NK-92 (cell line): ENCODE data around the gene TMEM178A.

ENCODE experiments used
- DNase-seq: peaks from one replicate; lab custom pipeline; 2025; ENCODE audit not compliant: unreplicated experiment; lab: John Stamatoyannopoulos, UW

Gene TMEM178A

DNA sequence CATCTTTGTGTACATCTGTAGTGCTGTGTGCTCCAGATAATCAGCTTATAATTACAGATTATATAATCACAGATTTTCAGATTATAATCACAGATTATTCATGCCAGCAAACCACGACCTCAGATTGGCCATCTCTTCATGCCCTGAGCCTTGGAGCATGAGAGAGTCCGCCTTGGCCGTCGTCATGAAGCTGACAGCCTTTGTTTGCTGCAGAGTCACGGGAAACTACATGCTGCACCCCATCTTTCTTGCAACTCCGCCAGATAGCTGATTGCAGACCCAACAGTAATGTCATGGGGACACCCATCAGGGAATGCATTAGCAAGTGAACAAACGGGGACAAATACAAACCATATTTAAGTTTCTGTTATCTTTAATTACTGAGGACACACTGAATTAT is 7.3 kb downstream of the TMEM178A start:
- no peak for DNase-seq

DNA sequence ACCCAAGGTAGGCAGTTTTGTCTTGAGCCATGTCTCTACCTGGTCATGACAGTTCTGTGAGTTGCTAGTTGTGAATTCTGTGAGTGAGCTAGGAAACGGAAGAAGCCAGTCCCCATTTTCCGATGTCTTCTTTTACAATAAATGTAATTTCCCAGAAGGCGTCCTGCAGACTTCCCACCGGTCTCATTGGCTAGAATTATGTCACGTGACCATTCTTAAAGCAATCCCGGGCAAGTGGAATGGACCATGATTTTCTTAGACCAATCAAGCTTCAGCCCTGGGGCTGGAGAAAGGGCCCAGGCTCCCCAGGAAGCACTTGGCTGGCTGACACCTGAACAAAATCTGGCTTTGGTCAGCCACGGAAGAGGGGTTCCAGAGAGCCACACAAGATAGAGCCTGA is 10.6 kb downstream of the TMEM178A start:
- no peak for DNase-seq

DNA sequence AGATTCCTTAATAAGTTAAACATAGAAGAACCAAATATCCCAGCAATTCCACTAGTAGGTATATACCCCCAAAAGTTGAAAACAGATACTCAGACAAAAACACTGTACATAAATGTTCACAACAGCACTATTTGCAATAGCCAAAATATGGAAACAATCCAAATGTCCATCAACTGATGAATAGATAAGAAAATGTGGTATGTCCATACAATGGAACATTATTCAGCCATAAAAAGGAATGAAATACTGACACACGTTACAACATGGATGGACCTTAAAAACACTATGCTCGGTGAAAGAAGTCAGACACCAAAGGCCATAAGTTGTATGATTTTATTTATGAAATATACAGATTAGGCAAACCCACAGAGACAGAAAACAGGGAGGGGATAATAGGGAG is 12.5 kb downstream of the TMEM178A start:
- no peak for DNase-seq

DNA sequence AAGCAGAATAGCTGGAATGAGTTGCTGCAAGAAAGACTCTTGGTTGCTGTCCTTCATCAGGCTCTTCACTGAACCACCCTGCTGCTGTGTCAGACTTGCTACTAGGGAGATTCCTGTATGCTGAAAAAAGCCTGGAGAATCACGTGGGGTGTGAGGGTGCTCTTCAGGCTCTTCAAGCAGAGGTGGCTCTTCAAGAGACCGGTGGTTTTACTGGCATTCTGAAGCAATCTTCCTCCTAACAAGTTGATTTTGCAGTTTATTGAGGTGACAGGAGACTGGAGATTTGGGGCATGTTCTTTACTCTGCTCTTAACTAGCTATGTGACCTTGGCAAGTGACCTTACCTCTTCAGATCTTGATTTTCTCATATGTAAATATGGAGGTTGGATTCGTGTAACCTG is 14.1 kb downstream of the TMEM178A start:
- no peak for DNase-seq

DNA sequence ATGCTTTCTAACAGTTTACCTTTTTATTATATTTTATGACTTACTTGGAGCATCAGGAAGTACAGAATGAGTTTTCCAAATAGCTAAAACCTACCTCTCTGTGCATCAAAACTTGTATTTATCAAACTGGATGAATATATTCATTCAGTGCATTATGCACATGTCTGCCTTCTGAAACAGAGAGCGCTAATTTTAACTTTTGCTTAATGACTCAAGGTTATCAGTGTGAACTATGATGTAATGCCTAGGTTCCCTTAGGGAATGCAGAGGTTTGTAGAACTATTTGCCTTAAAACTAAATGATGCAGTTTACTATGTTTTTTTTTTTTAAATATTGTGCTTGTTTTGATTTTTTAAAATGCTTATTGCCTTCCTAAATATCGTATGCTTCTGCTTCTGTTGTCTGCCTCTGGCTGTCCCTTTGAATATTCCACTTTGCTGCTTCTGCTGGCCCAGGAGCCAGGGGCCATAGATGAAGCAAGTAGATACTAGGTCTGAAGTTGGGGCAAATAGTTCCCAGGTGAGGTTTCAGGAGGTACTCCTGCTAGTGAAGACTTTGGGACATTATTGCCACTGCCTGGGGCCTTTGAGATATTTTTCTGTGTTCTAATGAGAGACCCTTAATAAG is 16.5 kb downstream of the TMEM178A start:
- DNase-seq: no peak

DNA sequence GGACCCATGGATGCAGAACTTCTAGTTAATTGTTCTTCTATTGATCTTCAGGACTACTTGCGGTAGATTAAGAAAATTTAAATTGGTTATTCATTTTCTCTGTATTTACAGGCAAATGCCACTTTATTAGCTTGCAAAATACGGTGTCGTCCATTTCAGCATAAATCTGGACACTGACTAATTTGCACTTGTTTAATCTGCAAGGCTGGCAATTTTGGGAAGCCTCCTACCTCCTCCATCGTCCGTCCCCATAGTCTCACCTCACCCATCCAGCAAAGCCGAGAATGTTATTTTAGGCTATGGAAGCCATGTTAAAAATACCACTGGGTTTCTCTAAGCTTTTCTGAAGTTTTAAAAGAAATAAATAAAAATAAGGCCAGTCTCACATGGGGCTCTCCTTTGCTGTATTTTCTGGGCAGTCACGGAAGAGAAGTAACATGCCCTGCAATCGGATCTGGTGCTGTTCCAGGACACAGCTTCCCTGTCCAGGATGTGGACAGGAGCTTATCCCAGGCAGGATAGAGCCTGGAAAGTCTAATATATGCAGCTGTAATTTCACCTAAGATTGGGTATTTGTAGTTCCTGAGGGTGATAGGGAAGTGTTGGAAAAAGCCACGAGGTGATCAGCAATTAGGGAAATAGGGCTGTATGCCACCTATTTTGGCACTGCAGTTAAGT is 17.4 kb downstream of the TMEM178A start:
- DNase-seq: no peak

DNA sequence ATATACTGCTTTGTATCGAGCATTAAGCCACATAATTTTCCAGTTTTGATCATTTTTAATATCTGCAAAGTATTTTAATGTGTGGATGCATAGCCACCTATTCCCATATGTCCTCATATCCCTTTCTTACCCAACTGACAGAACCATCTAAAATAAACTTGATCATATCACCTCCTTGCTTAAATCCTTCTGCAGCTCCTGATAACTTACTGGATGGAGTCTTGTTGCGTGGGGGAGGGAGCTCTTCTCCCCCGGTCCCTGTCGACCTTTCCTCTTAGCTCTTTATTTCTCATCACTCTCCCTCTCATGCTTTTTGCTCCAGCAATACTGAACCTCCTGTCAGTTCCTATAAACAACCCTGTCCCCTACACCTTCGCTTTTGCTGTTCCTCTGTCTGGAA is 18.7 kb downstream of the TMEM178A start:
- no peak for DNase-seq

DNA sequence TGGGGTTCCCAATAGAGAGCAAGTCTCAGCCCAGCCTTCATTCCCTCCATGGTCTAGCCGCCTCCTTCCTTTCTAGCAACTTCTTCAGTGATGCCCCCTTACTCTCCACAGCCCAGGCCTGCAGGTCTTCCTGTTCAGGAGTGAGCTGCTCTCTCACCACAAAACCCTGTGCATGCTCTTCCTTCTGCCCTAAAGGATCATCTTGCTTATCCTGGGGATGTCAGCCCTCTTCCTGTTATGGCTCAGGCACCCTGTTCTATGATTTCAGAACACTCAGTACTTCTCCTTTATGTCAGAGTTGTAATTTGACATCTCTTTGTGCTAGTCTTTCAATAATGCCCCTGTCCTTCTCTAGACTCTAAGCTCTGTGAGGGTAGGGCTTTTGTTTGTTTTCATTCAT is 19.4 kb downstream of the TMEM178A start:
- no peak for DNase-seq

DNA sequence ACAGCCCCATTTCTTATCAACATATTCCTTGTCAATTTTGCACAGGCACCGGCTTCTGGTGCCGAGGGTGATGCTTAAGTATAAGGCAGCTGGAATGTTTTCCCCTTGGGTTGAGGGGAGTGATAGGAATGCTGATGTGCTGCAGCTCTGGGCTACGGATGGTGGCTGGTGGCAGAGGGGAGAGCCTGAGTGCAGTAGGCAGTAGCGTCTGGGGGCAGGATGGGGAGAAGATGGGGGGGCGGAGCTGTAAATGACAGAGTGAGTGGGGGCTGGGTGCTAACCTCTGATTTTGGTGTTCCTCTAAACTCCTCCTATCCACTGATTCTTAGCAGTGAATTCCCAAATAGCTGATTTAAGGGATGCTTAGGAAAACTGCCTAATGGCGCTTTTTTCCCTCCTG is 20.7 kb downstream of the TMEM178A start:
- no peak for DNase-seq

DNA sequence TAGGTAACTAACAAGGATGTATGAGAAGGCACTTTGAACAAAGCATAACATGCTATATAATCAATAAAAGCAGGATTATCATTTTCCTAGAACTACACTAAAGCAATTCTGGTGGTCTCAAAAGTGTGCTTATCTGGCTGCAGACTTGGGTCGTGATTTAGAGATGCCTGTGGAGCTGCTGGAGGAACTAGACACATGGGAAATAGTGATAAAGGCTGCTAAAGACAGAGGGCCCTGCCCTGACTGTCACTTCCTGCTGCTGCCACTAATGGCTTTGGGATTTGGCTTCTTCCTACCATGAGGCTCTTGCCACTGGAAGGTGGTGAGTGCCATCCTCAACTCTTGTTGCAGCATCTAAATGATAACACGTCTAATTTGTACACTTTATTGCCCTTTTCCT is 22.5 kb downstream of the TMEM178A start:
- DNase-seq: no peak

DNA sequence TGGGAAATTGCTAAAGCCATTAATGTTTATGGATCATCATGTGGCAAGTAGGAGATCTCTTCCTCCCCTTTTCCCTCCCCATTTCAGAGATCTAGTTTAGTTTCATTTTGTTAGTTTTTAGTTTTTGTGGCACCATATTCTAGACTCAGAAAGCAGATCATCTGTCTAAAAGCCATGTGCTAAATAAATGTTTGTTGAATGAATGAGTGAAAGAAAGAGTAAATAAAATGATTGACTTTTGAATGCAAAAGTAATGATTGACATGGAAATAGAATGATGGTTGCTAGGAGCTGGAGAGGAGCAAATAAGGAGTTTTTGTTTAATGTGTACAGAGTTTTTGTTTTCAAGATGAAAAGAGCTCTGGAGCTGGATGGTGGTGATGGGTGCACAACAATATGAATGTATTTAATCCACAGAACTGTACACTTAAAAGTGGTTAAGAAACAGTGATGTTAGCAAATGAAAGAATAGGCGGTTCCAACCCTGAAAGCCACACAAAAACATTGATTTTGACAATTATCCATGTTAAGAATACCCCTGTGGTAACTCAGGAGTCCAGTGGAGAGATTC is 23.6 kb downstream of the TMEM178A start:
- DNase-seq: no peak

DNA sequence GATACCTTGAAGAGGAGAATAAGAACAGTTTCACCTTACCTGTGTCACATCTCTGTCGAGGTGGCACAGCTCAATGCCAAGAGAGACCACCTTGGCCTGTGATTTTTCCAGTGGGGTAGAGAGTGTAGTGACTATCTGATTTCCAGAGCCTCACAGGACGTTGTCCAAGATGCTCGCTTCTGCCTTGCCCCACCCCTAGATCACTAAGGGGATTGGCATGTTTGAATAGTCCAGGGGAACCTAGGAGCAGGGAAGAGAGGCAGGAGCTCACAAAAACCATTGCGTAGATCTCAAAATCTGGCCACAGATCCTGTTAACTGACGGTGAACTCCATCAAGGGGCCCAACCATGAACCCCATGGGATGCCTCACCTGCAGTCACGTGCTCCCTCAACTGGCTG is 24.2 kb downstream of the TMEM178A start:
- no peak for DNase-seq

DNA sequence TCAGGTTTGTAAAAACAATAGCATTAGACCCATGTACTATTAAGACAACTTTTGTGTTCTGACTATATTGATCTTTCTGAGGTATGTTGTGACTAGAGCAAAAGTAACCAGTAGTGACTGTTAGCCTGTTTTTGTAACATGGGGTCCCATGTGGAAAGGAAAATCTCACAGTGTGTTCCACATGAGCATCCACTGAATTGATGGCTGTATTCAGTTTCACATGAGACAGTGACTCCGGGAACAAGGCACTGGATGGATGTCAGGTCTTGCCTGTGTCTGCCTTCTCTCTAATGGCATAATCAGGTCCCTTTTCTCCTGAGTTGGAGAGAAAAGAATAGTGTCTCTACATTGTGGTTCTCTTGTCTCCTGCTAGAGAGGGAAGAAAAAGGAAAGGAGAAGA is 27.5 kb downstream of the TMEM178A start:
- DNase-seq: no peak

DNA sequence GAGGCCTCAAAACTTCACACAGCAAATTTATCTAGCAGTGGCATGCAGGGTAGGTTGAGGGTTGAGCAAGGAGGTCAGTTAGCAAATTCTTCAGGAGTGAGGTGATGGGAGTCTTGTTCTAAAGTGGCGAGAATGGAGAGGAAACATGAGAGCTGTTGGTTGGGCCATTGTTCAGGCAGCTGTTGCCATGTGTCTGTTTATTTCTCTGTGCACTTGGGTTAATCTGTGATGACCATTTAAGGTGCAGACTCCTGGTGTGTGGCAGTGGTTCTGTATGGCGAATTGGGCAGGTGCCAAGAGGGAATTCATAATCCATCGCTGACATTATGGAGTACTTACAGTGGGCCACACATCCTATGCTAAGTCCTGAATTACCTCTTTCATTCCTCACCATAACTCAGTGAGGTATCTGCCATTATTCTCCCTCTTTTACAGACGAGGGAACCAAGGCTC is 30.4 kb downstream of the TMEM178A start:
- no peak for DNase-seq

DNA sequence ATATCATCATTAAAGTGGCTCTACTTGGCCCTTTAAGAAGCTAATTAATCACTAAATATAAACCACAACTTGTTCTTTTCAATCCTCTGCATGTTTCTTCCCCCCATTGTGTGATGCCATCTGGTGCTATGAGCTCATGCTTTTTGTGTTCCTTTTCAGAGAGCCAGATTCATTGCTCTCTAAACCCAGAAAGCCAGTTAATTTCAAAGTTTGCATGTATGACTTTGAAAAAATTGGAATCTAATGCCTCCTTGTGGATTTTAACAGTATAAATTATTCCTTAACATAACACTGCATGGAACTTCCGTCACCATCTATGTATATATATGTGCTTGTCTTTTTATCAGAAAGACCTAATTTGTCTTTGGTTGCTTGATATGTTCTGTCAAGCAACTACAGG is 31.1 kb downstream of the TMEM178A start:
- DNase-seq: no peak

DNA sequence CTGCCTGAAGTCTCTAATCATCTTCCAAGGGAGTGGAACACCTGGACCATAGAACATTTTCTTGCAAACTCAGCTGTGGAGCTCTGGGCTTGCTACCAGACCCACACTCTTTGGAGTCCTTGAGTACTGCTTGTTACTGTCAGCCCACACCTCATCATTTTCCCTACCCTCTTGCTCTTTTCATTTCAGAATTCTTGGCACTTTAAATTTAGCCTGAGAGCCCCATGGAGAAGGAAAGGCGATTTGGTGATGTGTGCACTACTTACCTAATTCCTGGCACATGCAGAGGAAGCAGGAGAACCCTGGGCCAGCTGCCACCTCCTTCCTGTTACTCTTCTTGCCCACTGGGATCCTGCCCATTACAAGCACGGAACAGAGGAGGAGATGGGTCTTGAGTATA is 31.7 kb downstream of the TMEM178A start:
- no peak for DNase-seq

DNA sequence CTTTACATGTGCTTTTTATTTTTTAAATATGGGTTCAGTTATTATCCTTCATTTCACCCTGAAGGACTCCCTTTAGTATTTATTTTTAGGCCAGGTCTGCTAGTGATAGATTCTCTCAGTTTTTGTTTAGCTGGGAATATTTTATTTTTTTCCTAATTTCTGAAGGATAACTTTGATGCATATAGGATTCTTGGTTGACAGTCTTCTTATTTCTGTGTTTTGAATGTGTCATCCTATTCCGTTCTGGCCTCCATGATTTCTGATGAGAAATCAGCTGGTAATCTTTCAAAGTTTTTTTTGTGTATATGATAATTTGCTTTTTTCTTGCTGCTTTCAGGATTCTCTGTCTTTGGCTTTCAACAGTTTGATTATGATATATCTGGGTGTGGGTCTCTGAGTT is 35.4 kb downstream of the TMEM178A start:
- no peak for DNase-seq

DNA sequence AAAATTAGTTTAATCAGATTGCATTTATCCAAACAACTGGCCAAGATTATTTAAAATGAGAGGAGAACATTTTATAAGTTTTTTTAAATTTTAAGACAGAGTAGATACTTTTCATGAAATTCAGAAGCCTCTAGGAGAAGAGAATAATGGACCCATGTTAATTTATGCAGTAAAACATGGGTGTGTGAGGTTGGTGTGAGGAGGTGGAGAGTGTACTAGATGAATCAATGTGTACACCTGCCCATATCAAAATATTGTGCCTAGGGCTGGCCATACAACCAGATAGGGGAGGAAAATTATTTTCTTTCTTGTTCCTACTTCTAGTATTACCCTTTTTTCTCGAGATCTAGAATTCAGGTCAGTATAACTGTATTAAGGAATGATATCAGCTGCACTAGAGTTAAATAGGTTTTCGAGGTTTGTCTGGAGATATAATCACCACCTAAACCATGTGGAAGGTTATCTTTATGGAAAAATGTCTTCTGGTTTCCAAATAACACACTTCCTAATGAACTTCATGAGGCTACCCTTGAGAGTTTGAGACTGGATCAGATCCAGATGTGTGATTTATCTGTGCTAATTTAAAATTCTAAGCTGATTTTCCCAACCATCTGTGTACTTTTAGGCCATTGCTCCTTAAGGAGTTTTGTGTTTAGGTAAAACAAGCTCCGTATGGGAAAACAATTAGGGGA is 37.6 kb downstream of the TMEM178A start:
- no peak for DNase-seq

DNA sequence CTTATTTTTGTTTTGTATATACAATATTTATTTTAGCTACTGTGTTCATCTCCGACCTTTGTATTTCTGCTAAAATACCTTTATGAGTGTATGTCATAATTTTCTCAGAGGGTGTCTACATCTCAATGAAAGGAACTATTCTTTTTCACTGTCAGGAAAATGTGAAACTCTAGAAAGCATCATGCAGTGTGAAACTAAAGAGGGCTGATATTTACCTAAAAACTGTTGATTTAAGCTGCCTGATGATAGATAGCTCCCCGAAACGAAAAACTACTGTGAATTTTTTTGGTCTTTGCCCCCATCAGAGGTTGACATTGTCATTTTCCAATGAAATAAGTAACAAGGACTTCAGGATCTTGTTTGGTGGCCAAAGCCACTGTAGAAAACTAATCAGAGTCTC is 38.8 kb downstream of the TMEM178A start:
- DNase-seq: no peak

DNA sequence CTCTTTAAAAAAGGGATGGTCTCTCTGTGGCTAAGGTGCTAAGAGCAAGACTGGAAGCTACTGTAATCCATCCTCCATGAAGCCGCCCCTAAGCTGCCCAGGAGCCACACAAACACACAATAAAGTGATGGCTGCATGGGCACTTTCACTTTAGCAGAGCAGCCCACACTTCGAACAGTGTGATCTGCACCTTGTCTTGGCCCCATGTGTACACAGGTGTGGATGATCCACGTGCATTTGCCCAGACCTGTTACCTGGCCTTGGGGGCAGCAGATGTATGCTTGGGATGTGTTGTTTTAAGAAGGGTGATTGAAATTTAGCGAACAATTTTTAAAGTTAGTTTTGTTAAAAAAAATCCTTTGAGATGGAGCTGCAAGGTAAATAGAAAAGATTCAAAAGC is 39.9 kb downstream of the TMEM178A start:
- DNase-seq: no peak

DNA sequence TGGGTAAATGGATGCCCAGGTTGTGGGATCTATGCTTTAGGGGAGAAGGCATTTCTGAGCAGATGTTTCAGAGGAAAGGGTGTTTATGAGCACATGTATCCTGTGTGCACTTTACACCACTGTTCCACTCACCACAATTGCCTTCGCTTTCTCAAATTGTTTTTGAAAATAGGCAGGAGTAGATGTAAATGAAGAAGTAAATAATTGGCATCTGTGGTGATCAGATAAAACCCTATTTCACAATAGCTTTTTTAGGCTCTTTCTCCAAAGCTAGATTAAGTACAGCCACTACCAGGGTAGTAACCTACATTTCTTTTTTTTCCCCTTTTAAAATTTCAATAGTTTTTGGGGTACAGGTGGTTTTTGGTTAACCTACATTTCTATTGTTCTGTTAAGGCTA is 40.6 kb downstream of the TMEM178A start:
- DNase-seq: no peak

DNA sequence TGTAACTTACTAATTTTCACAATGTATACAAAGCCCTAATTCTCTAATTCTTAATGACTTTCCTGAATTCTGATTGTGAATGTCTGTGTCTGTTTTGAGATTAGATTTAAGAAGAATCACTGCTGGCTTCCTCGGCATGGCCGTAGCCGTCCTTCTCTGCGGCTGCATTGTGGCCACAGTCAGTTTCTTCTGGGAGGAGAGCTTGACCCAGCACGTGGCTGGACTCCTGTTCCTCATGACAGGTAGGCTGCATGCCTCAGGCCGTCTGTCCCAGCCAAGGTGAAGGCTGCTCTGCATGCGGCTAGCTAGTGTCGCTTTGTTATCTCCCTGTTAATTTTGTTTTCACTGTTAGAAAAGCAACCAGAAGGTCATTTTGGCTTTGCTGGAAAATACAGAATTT is 41.2 kb downstream of the TMEM178A start:
- no peak for DNase-seq
